IPS-15b (cell line): ENCODE measurements around the gene RSF1.
A peak's percentile ranks its signal among the peaks of the same experiment; 100 is the strongest.

ENCODE experiments used
- H3K27me3 ChIP-seq: one replicate; pipeline ENCODE4 v1.6.1; 2013; ENCODE audit warnings: low read length; ENCODE audit not compliant: control insufficient read depth, insufficient read depth
- H3K36me3 ChIP-seq: one replicate; pipeline ENCODE4 v1.6.1; 2013; ENCODE audit warnings: low read length; ENCODE audit not compliant: control insufficient read depth, insufficient read depth
- H3K4me1 ChIP-seq: one replicate; pipeline ENCODE4 v1.6.1; 2013; ENCODE audit warnings: mild to moderate bottlenecking, low read length; ENCODE audit not compliant: control insufficient read depth, insufficient read depth
- H3K4me3 ChIP-seq: one replicate; pipeline ENCODE4 v1.5.1; 2013; ENCODE audit warnings: low read depth, low read length
- H3K9ac ChIP-seq: one replicate; pipeline ENCODE4 v1.6.1; 2013; ENCODE audit warnings: low read depth, mild to moderate bottlenecking, low read length
- H3K9me3 ChIP-seq: one replicate; pipeline ENCODE4 v1.6.1; 2013; ENCODE audit warnings: mild to moderate bottlenecking, low read length; ENCODE audit not compliant: control insufficient read depth, insufficient read depth

RSF1 gene

DNA sequence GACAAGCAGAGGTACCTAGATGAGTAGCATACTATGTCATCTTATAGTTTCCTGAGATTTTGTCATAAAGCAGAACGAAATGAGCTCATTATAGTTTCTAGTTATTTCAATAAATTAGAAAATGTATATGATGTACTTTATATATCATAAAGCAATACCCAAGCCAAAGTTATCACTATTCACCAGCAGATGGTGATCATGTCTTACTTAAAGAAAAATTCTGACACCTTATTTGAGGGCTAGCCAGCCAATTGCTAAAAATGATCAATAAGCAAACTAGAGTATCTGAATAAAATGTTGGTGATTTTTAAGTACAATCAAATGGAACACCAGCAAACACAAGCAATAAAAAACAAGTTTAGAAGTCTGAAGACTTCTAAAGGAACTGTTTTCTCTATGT is 44.1 kb downstream of the RSF1 start:
- Histone ChIP-seq H3K9me3 (no peaks in the 10 kb centered on the region), H3K36me3 (no peaks in the 10 kb centered on the region), H3K4me3 (no peak overlapping the region), H3K27me3 (no peaks in the 10 kb centered on the region), H3K4me1 (no peaks in the 10 kb centered on the region), H3K9ac (no peak overlapping the region)

DNA sequence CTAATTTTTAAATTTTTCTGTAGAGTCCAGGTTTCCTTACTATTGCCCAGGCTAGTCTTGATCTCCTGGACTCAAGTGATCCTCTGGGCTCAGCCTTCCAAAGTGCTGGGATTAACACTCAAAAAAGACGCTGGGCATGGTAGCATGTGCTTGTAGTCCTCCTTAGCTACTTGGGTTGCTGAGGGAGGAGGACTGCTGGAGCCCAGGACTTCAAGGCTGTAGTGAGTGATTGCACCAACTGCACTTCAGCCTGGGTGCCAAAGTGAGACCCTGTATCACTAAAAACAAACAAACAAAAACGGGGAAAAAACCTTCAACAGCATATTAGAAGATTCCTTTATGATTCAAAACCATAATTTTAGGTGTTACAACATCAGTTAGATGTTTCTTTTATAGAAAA is 44.6 kb downstream of the RSF1 start:
- Histone ChIP-seq H3K9me3 (no peaks in the 10 kb centered on the region), H3K4me1 (no peaks in the 10 kb centered on the region), H3K9ac (no peak overlapping the region), H3K4me3 (no peak overlapping the region), H3K36me3 (no peaks in the 10 kb centered on the region), H3K27me3 (no peaks in the 10 kb centered on the region)

DNA sequence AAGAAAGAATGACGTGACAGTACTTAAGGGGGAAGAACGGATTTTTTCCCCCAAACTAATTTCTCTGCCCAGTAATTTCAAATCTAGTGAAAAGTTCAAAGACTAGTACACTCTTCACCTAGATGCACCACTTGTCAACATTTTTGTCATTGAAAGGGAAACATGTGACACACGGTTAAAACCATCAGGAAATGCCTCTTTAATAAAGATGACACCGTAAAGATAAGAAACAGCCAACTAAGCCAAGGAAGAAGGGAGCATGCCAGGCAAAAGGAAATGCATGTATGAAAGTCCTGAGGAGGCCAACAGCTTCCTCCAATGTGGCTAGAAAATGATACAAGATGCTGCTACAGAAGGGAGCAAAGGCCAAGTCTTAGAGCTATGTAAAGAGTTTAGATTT is 49.4 kb downstream of the RSF1 start:
- Histone ChIP-seq H3K36me3 (no peaks in the 10 kb centered on the region), H3K9me3 (no peaks in the 10 kb centered on the region), H3K4me1 (no peaks in the 10 kb centered on the region), H3K4me3 (no peak overlapping the region), H3K27me3 (no peaks in the 10 kb centered on the region), H3K9ac (no peak overlapping the region)

DNA sequence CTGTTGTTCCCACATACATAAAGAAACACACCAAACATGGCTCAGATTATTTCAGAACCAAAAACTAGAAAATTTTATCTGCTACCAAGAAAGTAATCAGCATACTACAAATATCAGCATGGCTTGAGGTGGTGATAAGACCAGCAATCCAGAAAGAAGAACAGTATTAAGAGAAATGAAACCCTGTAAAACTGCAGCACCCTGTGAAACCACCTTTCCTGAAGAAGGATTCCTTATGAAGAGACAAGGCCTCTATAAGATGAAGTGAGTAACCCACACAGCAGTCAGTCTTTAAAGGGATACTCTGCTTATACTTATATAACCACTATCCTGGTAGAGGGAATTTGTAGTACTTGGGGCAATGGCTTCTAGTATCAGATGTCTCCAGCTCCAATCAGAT is 49.9 kb downstream of the RSF1 start:
- H3K9ac ChIP-seq, result no peak overlapping the region
- H3K27me3 ChIP-seq, result no peaks in the 10 kb centered on the region
- H3K4me1 ChIP-seq, result no peaks in the 10 kb centered on the region
- H3K4me3 ChIP-seq, result no peak overlapping the region
- no peaks in the 10 kb centered on the region for H3K36me3 ChIP-seq
- no peaks in the 10 kb centered on the region for H3K9me3 ChIP-seq

DNA sequence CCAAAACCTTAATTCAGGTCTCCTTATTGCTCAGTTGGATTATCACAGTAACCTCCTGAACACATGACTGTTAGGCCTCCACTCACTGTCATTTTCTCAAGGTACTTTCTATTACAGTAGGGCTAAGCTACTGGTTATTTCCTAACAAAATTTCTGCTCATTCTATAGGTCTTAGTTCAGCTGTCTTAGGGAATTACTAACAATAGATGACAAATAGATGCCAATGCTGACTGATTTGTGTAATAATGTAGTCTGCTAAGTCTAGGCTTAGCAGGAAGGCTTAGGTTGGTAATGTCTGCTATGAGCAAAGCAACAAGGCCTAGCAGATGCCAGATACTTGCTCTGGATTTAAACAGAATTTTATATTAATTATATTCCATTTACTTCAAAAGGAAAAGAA is 58.1 kb downstream of the RSF1 start:
- Histone ChIP-seq H3K4me1 (no peaks in the 10 kb centered on the region), H3K36me3 (peaks cover 6% of the 10 kb centered on the region), H3K9ac (no peak overlapping the region), H3K4me3 (no peak overlapping the region), H3K27me3 (no peaks in the 10 kb centered on the region), H3K9me3 (no peaks in the 10 kb centered on the region)

DNA sequence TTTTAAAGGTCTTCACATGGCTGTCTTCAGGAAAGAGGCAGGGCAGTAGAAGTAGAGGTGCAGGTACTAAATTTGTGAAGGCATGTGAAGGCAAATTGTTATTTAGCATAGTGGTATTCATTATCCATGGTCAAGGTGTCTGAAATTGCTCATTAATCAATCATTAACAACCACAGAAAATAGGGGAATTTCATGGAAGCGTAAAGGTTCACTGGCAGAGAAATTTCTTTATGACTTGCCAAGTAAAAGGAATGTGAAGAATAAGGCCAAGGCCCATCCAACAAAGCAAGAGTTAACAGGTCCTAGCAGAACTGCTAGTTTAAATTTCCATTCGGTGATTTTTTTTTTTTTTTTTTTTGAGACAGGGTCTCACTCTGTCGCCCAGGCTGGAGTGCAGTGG is 59.0 kb downstream of the RSF1 start:
- H3K4me3 ChIP-seq, result no peak overlapping the region

DNA sequence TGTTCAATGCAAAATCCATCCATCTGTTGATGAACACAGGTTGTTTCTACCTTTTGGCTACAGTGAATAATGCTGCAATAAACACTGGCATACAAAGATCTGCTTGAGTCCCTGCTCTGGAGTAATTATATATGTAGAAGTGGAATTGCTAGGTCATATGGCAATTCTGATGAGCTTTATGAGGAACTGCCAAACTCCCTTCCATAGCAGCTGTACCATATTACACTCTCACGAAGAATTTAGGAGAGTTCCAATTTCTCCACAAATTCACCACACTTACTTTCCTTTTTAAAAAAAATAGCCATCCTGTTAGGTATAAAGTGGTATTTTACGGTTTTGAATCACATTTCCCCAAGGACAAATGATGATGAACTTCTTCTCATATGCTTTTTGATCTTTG is 62.2 kb downstream of the RSF1 start:
- Histone ChIP-seq H3K4me1 (peaks cover 8% of the 10 kb centered on the region), H3K4me3 (no peak overlapping the region), H3K36me3 (no peaks in the 10 kb centered on the region), H3K9me3 (no peaks in the 10 kb centered on the region), H3K27me3 (no peaks in the 10 kb centered on the region), H3K9ac (no peak overlapping the region)

More for the DNA sequence above, 59.0 kb downstream of the RSF1 start:
- Histone ChIP-seq H3K9ac (no peak overlapping the region), H3K36me3 (peaks cover 6% of the 10 kb centered on the region), H3K27me3 (no peaks in the 10 kb centered on the region), H3K4me1 (no peaks in the 10 kb centered on the region), H3K9me3 (no peaks in the 10 kb centered on the region)

DNA sequence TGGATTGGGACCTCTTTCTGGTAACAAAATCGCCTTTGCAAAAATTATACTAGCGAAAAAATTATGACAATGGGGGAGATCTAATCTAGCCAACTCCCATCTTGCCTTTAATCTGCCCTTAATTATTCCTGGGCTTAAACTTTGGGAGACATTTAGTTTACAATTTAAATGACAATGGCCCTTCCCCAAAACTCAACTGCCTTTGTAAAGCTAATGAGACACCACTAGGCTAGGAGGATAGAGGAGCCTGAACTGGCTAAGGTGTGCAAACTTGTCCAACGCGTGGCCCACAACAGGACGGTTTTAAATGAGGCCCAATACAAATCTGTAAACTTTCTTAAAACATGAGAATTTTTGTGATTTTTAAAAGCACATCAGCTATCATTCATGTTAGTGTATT is 67.3 kb downstream of the RSF1 start:
- Histone ChIP-seq H3K27me3 (no peaks in the 10 kb centered on the region), H3K36me3 (no peaks in the 10 kb centered on the region), H3K9ac (no peak overlapping the region), H3K9me3 (no peaks in the 10 kb centered on the region), H3K4me3 (no peak overlapping the region), H3K4me1 (peaks cover 37% of the 10 kb centered on the region)

DNA sequence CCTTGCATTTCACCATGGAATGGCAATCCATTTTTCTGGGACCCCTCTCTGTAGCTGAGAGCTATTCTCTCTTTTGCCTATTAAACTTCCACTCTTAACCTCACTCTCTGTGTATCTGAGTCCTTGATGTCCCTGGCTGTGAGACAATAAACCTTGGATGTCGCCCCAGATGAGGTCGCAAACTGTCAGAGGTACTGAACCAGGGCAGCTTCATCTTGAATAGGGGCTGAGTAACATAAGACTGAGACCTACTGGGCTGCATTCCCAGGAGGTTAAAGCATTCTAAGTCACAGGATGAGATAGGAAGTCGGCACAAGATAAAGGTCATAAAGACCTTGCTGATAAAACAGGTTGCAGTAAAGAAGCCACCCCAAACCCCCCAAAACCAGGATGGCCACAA is 68.0 kb downstream of the RSF1 start:
- Histone ChIP-seq H3K4me1 (peaks cover 40% of the 10 kb centered on the region), H3K36me3 (no peaks in the 10 kb centered on the region), H3K4me3 (peak overlapping the region; percentile 10), H3K27me3 (no peaks in the 10 kb centered on the region), H3K9me3 (no peaks in the 10 kb centered on the region), H3K9ac (no peak overlapping the region)

DNA sequence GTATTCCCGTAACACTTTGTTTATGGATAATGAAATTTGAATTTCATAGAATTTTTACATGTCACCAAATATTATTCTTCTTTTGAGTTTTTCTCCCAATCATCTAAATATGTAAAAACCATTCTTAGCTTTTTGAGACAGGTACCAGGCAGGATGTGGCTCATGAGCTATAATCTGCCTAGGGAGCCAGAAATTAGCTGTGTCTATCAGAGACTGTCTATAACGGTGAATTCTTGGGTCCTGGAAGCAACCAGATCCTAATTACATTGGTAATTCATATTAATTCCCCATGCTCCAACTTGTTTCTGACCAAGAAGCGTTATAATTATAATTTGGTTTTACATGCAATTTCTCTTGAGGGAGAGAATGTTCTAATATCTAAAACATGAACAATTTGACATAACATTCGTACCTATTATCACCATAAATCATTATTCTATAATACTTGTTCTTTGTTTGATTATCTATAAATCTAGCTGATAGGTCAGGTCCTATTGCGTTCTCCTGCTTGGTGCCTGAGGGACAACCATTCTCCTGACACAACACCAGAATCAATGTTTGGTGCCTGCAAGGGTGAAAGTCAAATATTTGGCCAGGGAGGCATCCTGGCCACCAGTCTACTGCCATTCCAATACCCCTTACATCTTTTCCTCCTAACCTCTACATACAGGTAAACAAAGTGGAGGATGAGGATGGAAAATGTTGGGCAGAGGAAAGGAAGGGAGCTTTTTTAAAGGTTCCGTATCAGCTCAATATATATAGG is 69.9 kb downstream of the RSF1 start:
- Histone ChIP-seq H3K27me3 (no peaks in the 10 kb centered on the region), H3K9ac (no peak overlapping the region), H3K4me1 (peaks cover 42% of the 10 kb centered on the region), H3K36me3 (no peaks in the 10 kb centered on the region), H3K9me3 (no peaks in the 10 kb centered on the region), H3K4me3 (no peak overlapping the region)

DNA sequence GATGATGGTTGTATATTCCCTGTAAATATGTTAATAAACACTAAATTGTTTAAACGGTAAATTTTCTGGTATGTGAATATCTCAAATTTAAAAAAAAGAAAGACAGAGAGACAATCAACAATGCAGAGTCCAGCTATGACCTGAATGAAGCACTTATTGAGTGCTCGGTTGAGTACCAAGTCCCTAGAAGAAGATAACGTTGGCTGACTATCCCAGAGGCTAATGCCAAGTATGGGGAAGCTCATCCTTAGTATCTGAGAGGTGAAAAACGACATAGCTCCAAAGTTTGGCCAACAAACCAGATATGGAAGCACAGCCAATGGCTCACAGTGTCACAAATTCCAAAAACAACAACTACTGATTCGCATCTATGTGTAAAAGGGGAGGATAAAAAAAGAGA is 71.3 kb downstream of the RSF1 start:
- Histone ChIP-seq H3K4me3 (no peak overlapping the region), H3K9ac (no peak overlapping the region), H3K27me3 (no peaks in the 10 kb centered on the region), H3K36me3 (no peaks in the 10 kb centered on the region), H3K9me3 (no peaks in the 10 kb centered on the region), H3K4me1 (peaks cover 42% of the 10 kb centered on the region)

DNA sequence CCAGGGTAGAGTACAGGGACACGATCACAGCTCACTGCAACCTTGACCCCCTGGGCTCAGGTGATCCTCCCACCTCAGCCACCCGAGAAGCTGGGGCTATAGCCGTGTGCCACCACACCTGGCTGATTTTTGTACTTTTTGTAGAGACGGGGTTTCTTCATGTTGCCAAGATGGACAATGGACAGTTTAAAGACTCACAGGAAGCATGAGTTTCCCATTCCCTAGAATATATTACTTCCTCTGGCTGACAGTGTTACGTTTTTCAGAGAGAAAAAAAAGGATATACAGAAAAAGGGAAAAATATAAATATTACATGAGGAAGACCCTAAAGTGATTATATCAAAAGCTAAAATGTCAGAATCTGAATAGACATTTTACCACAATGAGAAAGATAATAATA is 72.3 kb downstream of the RSF1 start:
- Histone ChIP-seq H3K9ac (no peak overlapping the region), H3K36me3 (no peaks in the 10 kb centered on the region), H3K27me3 (no peaks in the 10 kb centered on the region), H3K9me3 (no peaks in the 10 kb centered on the region), H3K4me1 (peaks cover 34% of the 10 kb centered on the region), H3K4me3 (no peak overlapping the region)
